A549 (cell line): Measurements from ENCODE around the gene ZNF433. TPM values are rescaled to one million over a fixed set of nuclear protein-coding genes. Genes with fewer than 3 reads are reported as not detected.
"Not testable (repeated sequence)": the region's sequence is repeated elsewhere in the genome, so short reads cannot be mapped to it uniquely, and the experiment has no call there.

Experiments
- ATAC-seq, 2 experiments: fragments of 200-7000 bp in 1 of 2; fragments of >200 bp in 1 of 2; cut with Nextera tagmentation in 1 of 2; cut with Tn5 transposase in 1 of 2; 3 replicates each; pipeline versions ENCODE4 v1.8.0 to v1.9.1; 2018 to 2020; ENCODE audit warnings: mild to moderate bottlenecking in 1 of 2, moderate library complexity in 1 of 2
- CTCF ChIA-PET: fragments of 300-600 bp; sonication (Branson Sonifier 250); formaldehyde crosslinking; extraction: SDS; loops from one replicate; lab custom pipeline; 2021; ENCODE audit warnings: antibody characterized with exemption, inconsistent platforms; lab: Yijun Ruan, JAX
- POLR2A ChIA-PET: fragments of 350-600 bp; formaldehyde crosslinking; extraction: SDS; loops from one replicate; lab custom pipeline; 2021; ENCODE audit warnings: antibody characterized with exemption, inconsistent platforms; lab: Yijun Ruan, JAX
- DNase-seq, 2 experiments: peaks; one replicate each; pipeline versions ENCODE4 v3.0.0 to v3.0.0-alpha.2; 2011 to 2016; ENCODE audit warnings: low read depth in 1 of 2, low spot score in 1 of 2
- FAIRE-seq: peaks from 2 replicates; lab custom pipeline; 2011; peaks lifted over from hg19 to GRCh38; lab: Jason Lieb, UNC
- H3K27ac ChIP-seq, 2 experiments: fragments of >200 bp; sonication (Bioruptor Twin); formaldehyde crosslinking; 3 replicates each; pipeline ENCODE4 v1.5.1; 2016 to 2017
- H3K4me1 ChIP-seq: fragments of >200 bp; sonication (Bioruptor Twin); formaldehyde crosslinking; 3 replicates; pipeline ENCODE4 v1.6.1; 2016
- H3K4me2 ChIP-seq: fragments of >200 bp; sonication (Bioruptor Twin); formaldehyde crosslinking; 3 replicates; pipeline ENCODE4 v1.6.1; 2016
- H3K4me3 ChIP-seq: fragments of >200 bp; sonication (Bioruptor Twin); formaldehyde crosslinking; 3 replicates; pipeline ENCODE4 v1.5.1; 2016
- H3K9me3 ChIP-seq: fragments of >200 bp; sonication (Bioruptor Twin); formaldehyde crosslinking; 3 replicates; pipeline ENCODE4 v1.6.1; 2016
- CBX2 ChIP-seq: fragments of 200-600 bp; sonication (generic); IDR thresholded peaks from 2 replicates; pipeline ENCODE4 v1.6.1; 2016; ENCODE audit warnings: low read depth, mild to moderate bottlenecking, borderline replicate concordance
- CBX8 ChIP-seq: fragments of 200-600 bp; sonication (generic); IDR thresholded peaks from 2 replicates; pipeline ENCODE4 v1.6.1; 2016
- CEBPB ChIP-seq, 2 experiments: fragments of >200 bp in 1 of 2; sonication (Bioruptor Twin) in 1 of 2; formaldehyde crosslinking in 1 of 2; IDR thresholded peaks; 2 replicates each; pipeline ENCODE4 v1.6.1; 2012 to 2016
- EHF ChIP-seq: fragments of 250-450 bp; sonication (Bioruptor Pico); IDR thresholded peaks from 2 replicates; pipeline ENCODE4 v1.5.0; 2020; ENCODE audit warnings: mild to moderate bottlenecking
- EP300 ChIP-seq, 2 experiments: fragments of >200 bp; sonication (Bioruptor Twin); formaldehyde crosslinking; IDR thresholded peaks; 2 replicates in 1 of 2; 3 replicates in 1 of 2; pipeline ENCODE4 v1.6.1; 2016 to 2017
- FOSL2 ChIP-seq, 2 experiments: fragments of 450-650 bp in 1 of 2; fragments of >200 bp in 1 of 2; sonication (Bioruptor Twin) in 1 of 2; formaldehyde crosslinking; IDR thresholded peaks; 2 replicates each; pipeline versions ENCODE4 v1.5.0 to v1.6.1; 2016 to 2020; ENCODE audit warnings: mild to moderate bottlenecking in 1 of 2, moderate library complexity in 1 of 2
- FOXS1 ChIP-seq: fragments of 250-450 bp; sonication (Bioruptor Pico); IDR thresholded peaks from 2 replicates; pipeline ENCODE4 v1.5.0; 2020; ENCODE audit warnings: mild to moderate bottlenecking, moderate library complexity
- HOXA7 ChIP-seq: fragments of 250-450 bp; sonication (Bioruptor Pico); IDR thresholded peaks from 2 replicates; pipeline ENCODE4 v1.5.0; 2020; ENCODE audit warnings: mild to moderate bottlenecking, moderate library complexity
- KDM1A ChIP-seq: fragments of 200-600 bp; sonication (generic); IDR thresholded peaks from 2 replicates; pipeline ENCODE4 v1.6.1; 2016; ENCODE audit warnings: low read depth, mild to moderate bottlenecking
- NPAS2 ChIP-seq: fragments of 250-450 bp; sonication (Bioruptor Pico); IDR thresholded peaks from 2 replicates; pipeline ENCODE4 v1.8.0; 2022; ENCODE audit warnings: mild to moderate bottlenecking, moderate library complexity, borderline replicate concordance
- NR3C1 ChIP-seq: fragments of >200 bp; sonication (Bioruptor Twin); formaldehyde crosslinking; IDR thresholded peaks from 3 replicates; pipeline ENCODE4 v1.6.1; 2017
- POLR2A ChIP-seq: IDR thresholded peaks from 2 replicates; pipeline ENCODE4 v1.6.1; 2012; ENCODE audit warnings: mild to moderate bottlenecking, low read length
- RARB ChIP-seq: fragments of 250-450 bp; sonication (Bioruptor Pico); IDR thresholded peaks from 2 replicates; pipeline ENCODE4 v1.8.0; 2021; ENCODE audit warnings: mild to moderate bottlenecking, moderate library complexity
- RNF2 ChIP-seq: fragments of 200-600 bp; sonication (generic); IDR thresholded peaks from 2 replicates; pipeline ENCODE4 v1.6.1; 2016; ENCODE audit warnings: low read depth, mild to moderate bottlenecking, antibody characterized with exemption, moderate library complexity, borderline replicate concordance
- SREBF2 ChIP-seq: fragments of 450-650 bp; IDR thresholded peaks from 2 replicates; pipeline ENCODE4 v1.6.1; 2014; ENCODE audit warnings: mild to moderate bottlenecking, moderate library complexity
- TP53 ChIP-seq: fragments of 250-450 bp; sonication (Bioruptor Pico); IDR thresholded peaks from 2 replicates; pipeline ENCODE4 v1.5.0; 2021; ENCODE audit warnings: mild to moderate bottlenecking, moderate library complexity
- ZFP36 ChIP-seq: fragments of 450-650 bp; IDR thresholded peaks from 2 replicates; pipeline ENCODE4 v1.6.1; 2014; ENCODE audit warnings: borderline replicate concordance; ENCODE audit not compliant: partially characterized antibody
- WGBS: methylation state at CpG from one replicate; pipeline ENCODE4 v1.1.6; 2017; ENCODE audit errors: missing lambda C conversion rate; 5-methylcytosine and 5-hydroxymethylcytosine counted together
- polyA plus RNA-seq, 4 experiments: library from polyadenylated mRNA; depleted of rRNA in 3 of 4; stranded (reverse); fragments of >200 nt; fragmentation: RNase III in 1 of 4; extraction: RNeasy Plus Mini Kit Qiagen cat#74134 plus additional on column Dnase treatment in 1 of 4; gene quantifications; 2 replicates in 3 of 4; 3 replicates in 1 of 4; pipeline ENCODE4 v1.2.3, GENCODE V29; 2011 to 2017
- TF ChIP-seq, protein P1 (sequence below): fragments of >200 bp; sonication (Bioruptor Twin); formaldehyde crosslinking; IDR thresholded peaks from 3 replicates; pipeline ENCODE4 v1.5.1; 2016

ZNF433 gene
- polyA plus RNA-seq, 2 of the 4 experiments (the other 2 are of a cell fraction): not detected

DNA sequence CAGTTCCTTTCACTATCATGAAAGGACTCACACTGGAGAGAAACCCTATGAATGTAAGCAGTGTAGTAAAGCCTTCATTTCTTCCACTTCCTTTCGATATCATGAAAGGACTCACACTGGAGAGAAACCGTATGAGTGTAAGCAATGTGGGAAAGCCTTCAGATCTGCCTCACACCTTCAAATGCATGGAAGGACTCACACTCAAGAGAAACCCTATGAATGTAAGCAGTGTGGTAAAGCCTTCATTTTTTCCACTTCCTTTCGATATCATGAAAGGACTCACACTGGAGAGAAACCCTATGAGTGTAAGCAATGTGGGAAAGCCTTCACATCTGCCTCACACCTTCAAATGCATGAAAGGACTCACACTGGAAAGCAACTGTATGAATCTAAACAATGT, 40.9 kb upstream of the ZNF433 start:
- POLR2A ChIA-PET, H3K4me1 ChIP-seq, H3K4me3 ChIP-seq, CTCF ChIA-PET, H3K27ac ChIP-seq, FAIRE-seq, ATAC-seq, H3K4me2 ChIP-seq, DNase-seq: not testable (repeated sequence)
- peaks cover 18% of the 10 kb centered on the region; the same call in 2 of the 3 replicates for H3K9me3 ChIP-seq
- 5% methylated on average over 3 of the region's 3 CpGs for WGBS

DNA sequence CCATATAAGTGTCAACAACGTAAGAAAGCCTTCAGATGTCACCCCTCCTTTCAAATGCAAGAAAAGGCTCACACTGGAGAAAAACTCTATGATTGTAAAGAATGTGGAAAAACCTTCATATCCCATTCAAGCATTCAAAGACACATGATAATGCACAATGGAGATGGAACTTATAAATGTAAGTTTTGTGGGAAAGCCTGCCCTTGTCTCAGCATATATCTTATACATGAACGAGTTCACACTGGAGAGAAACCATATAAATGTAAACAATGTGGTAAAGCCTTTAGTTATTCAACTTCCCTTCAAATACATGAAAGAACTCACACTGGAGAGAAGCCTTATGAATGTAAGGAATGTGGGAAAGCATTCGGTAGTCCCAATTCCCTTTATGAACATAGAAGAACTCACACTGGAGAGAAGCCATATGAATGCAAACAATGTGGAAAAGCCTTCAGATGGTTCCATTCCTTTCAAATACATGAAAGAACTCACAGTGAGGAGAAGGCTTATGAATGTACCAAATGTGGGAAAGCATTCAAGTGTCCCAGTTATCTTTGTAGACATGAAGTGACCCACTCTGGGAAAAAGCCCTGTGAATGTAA, 40.2 kb upstream of the ZNF433 start:
- H3K4me1 ChIP-seq: no peaks in the 10 kb centered on the region
- no peak for FAIRE-seq
- ChIA-PET CTCF (no interaction called here), POLR2A (no interaction called here)
- H3K4me3 ChIP-seq: no peak overlapping the region
- TF ChIP-seq NR3C1 (no peak), RNF2 (no peak), CBX2 (no peak), TP53 (CRISPR knock-in tag) (no peak), POLR2A (no peak), FOSL2 (IDR thresholded peaks at IDR 0.05) (no peak), FOSL2 (CRISPR knock-in tag; IDR thresholded peaks at IDR 0.05) (no peak), HOXA7 (no peak), CEBPB (IDR thresholded peaks at IDR 0.05) (no peak), EP300 (IDR thresholded peaks at IDR 0.05) (no peak)
- TF ChIP-seq, protein P1, sequence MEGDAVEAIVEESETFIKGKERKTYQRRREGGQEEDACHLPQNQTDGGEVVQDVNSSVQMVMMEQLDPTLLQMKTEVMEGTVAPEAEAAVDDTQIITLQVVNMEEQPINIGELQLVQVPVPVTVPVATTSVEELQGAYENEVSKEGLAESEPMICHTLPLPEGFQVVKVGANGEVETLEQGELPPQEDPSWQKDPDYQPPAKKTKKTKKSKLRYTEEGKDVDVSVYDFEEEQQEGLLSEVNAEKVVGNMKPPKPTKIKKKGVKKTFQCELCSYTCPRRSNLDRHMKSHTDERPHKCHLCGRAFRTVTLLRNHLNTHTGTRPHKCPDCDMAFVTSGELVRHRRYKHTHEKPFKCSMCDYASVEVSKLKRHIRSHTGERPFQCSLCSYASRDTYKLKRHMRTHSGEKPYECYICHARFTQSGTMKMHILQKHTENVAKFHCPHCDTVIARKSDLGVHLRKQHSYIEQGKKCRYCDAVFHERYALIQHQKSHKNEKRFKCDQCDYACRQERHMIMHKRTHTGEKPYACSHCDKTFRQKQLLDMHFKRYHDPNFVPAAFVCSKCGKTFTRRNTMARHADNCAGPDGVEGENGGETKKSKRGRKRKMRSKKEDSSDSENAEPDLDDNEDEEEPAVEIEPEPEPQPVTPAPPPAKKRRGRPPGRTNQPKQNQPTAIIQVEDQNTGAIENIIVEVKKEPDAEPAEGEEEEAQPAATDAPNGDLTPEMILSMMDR: no peak
- no peak overlapping the region for H3K27ac ChIP-seq
- no peak overlapping the region for H3K4me2 ChIP-seq
- ATAC-seq: no peak
- no peak for DNase-seq
- H3K9me3 ChIP-seq: peaks cover 18% of the 10 kb centered on the region; the same call in 2 of the 3 replicates
- 4% methylated on average over 3 of the region's 3 CpGs for WGBS

DNA sequence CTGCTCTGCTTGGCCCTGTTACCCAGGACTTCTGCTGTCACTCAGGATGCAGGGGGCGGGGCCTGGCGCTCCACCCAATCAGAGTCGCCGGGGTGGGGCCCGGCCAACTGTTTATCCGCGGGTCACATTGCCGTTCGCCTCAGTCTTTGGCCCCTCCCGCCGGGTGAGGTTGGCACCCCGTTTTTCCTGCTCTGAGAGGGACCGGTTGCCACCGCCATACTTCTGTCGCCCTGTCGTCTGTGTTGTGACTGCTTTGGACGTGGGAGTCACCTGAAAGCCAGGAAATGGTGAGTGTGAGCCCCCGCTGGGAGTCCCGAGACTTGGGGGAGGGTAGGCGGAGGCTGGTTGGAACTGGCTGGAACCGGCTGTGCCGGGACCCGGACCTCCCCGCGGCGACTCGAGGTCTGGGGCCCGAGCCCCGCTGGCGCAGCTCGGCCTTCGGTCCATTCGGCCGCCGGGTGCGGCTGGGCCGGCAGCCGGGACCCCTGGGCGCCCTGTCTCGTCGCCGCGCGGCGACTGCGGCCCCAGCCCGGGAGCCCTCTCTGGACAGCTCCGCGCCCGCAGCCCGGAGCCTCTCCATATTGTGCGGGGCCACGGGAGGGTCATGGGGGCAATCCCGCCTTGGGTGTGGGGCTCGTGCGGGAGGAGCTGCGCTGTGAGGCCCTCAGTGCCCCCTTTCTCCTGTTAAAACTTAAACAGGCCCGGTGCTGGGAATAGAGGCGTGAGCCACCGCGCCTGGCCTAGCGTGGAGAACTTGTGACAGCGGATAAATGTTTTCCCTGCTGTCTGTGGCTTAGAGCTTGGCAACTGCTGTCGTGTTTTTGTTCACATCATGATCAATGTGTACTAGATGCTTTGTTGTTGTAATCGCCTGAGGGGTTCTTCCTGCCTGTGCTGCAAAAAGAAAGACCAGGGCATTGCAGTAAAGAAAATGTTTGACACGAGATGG, 29.4 kb upstream of the ZNF433 start, which contains the start of gene ZNF844:
Gene ZNF844 (plus strand): TSS at position 142 of the 949 bp plus-strand sequence. CDS start 143 bp downstream, at position 285.
- no peaks in the 10 kb centered on the region for H3K4me1 ChIP-seq
- FAIRE-seq: no peak
- ChIA-PET POLR2A (no interaction called here), CTCF (no interaction called here)
- no peak for DNase-seq
- no peak for TF ChIP-seq POLR2A
- no peak for TF ChIP-seq NPAS2 (CRISPR knock-in tag)
- TF ChIP-seq KDM1A: no peak
- no peak for TF ChIP-seq FOSL2 (IDR thresholded peaks at IDR 0.05)
- TF ChIP-seq FOSL2 (CRISPR knock-in tag; IDR thresholded peaks at IDR 0.05): no peak
- no peak for TF ChIP-seq SREBF2
- TF ChIP-seq FOXS1 (CRISPR knock-in tag): no peak
- no peak for TF ChIP-seq ZFP36
- TF ChIP-seq EHF (CRISPR knock-in tag): no peak
- no peak for TF ChIP-seq RARB (CRISPR knock-in tag)
- TF ChIP-seq TP53 (CRISPR knock-in tag): no peak
- no peak for TF ChIP-seq CBX8
- H3K4me2 ChIP-seq: no peak within 1 kb of the TSS
- no peak for ATAC-seq
- no peak within 1 kb of the TSS for H3K27ac ChIP-seq
- WGBS: 42% methylated on average over 12 of the region's 66 CpGs
- H3K9me3 ChIP-seq: no peaks in the 10 kb centered on the region
- H3K4me3 ChIP-seq: no peak within 1 kb of the TSS
